HEK293 (cell line): Measurements from ENCODE around the gene SSBP3.

Source experiments
- CTCF ChIA-PET: fragments of 350-600 bp; formaldehyde crosslinking; extraction: SDS; loops from one replicate; lab custom pipeline; 2021; ENCODE audit warnings: antibody characterized with exemption; lab: Yijun Ruan, JAX
- POLR2A ChIA-PET: fragments of 300-600 bp; formaldehyde crosslinking; extraction: SDS; loops from one replicate; lab custom pipeline; 2020; ENCODE audit warnings: antibody characterized with exemption, inconsistent platforms; lab: Yijun Ruan, JAX
- H3K27ac ChIP-seq: fragments of 200-500 bp; sonication (Bioruptor generic); 2 replicates; pipeline ENCODE4 v1.5.1; 2014; ENCODE audit warnings: low read depth, low read length, control low read depth, inconsistent platforms; ENCODE audit errors: extremely low read depth
- H3K36me3 ChIP-seq, 2 experiments: fragments of 200-500 bp in 1 of 2; sonication (Bioruptor generic) in 1 of 2; 1 replicate in 1 of 2; 2 replicates in 1 of 2; pipeline ENCODE4 v1.5.1; 2014 to 2017; ENCODE audit warnings: inconsistent platforms in 2 of 2, low read length in 2 of 2; ENCODE audit not compliant: control insufficient read depth in 2 of 2, insufficient read depth in 1 of 2
- H3K4me1 ChIP-seq: fragments of 200-500 bp; sonication (Bioruptor generic); 2 replicates; pipeline ENCODE4 v1.5.1; 2014; ENCODE audit warnings: mild to moderate bottlenecking, low read length, inconsistent platforms; ENCODE audit not compliant: control insufficient read depth, insufficient read depth
- H3K4me3 ChIP-seq: 2 replicates; pipeline ENCODE4 v1.5.1; 2011; ENCODE audit warnings: low read depth, mild to moderate bottlenecking, control low read depth, low read length, moderate library complexity
- H3K9me3 ChIP-seq: fragments of 200-500 bp; sonication (Bioruptor generic); 2 replicates; pipeline ENCODE4 v1.5.1; 2014; ENCODE audit warnings: low read depth, low read length, inconsistent platforms; ENCODE audit not compliant: control insufficient read depth, insufficient read depth
- BCL11B ChIP-seq: fragments of 450-650 bp; formaldehyde crosslinking; IDR thresholded peaks from 2 replicates; pipeline ENCODE4 v1.5.1; 2016; ENCODE audit warnings: low read depth, missing biosample characterization, missing genetic modification characterization
- BCL6B ChIP-seq: fragments of 450-650 bp; formaldehyde crosslinking; IDR thresholded peaks from 2 replicates; pipeline ENCODE4 v1.5.1; 2017; ENCODE audit warnings: missing biosample characterization, missing genetic modification characterization
- MZF1 ChIP-seq: fragments of 450-650 bp; formaldehyde crosslinking; IDR thresholded peaks from 2 replicates; pipeline ENCODE4 v1.5.1; 2017; ENCODE audit warnings: missing biosample characterization, missing genetic modification characterization, borderline replicate concordance
- ZNF121 ChIP-seq: fragments of 450-650 bp; formaldehyde crosslinking; IDR thresholded peaks from 2 replicates; pipeline ENCODE4 v1.5.1; 2016; ENCODE audit warnings: missing biosample characterization, missing genetic modification characterization
- ZNF2 ChIP-seq: fragments of 450-650 bp; formaldehyde crosslinking; IDR thresholded peaks from 2 replicates; pipeline ENCODE4 v1.5.1; 2016; ENCODE audit warnings: missing biosample characterization, missing genetic modification characterization
- ZNF221 ChIP-seq: fragments of 450-650 bp; formaldehyde crosslinking; IDR thresholded peaks from 2 replicates; pipeline ENCODE4 v1.5.1; 2017; ENCODE audit warnings: missing biosample characterization, missing genetic modification characterization, borderline replicate concordance
- ZNF404 ChIP-seq: fragments of 450-650 bp; formaldehyde crosslinking; IDR thresholded peaks from 2 replicates; pipeline ENCODE4 v1.5.1; 2017; ENCODE audit warnings: missing biosample characterization, missing genetic modification characterization
- ZNF76 ChIP-seq: fragments of 450-650 bp; formaldehyde crosslinking; IDR thresholded peaks from 2 replicates; pipeline ENCODE4; 2016; ENCODE audit warnings: low read depth, missing biosample characterization, missing genetic modification characterization, borderline replicate concordance
- ZNF768 ChIP-seq: fragments of 450-650 bp; formaldehyde crosslinking; IDR thresholded peaks from 2 replicates; pipeline ENCODE4 v1.5.1; 2018; ENCODE audit warnings: missing biosample characterization, mild to moderate bottlenecking, missing genetic modification characterization
- ZNF843 ChIP-seq: fragments of 450-650 bp; formaldehyde crosslinking; IDR thresholded peaks from 2 replicates; pipeline ENCODE4 v1.5.1; 2016; ENCODE audit warnings: missing biosample characterization, missing genetic modification characterization
- TF ChIP-seq, protein P1 (sequence below): fragments of 450-650 bp; formaldehyde crosslinking; IDR thresholded peaks from 2 replicates; pipeline ENCODE4 v1.5.1; 2016; ENCODE audit warnings: missing biosample characterization, missing genetic modification characterization
- TF ChIP-seq, protein P2 (sequence below): fragments of 450-650 bp; formaldehyde crosslinking; IDR thresholded peaks from 2 replicates; pipeline ENCODE4 v1.5.1; 2017; ENCODE audit warnings: missing biosample characterization, missing genetic modification characterization

SSBP3 gene

GRCh38 chr1:54270543-54270942, 135.7 kb downstream of the SSBP3 start:
- H3K9me3 ChIP-seq, result no peaks in the 10 kb centered on the region
- H3K4me3 ChIP-seq, result no peak overlapping the region
- peaks cover 0 to 7% of the 10 kb centered on the region in 2 experiments; a peak in 1 of 3 replicates for H3K36me3 ChIP-seq
- H3K27ac ChIP-seq, result no peak overlapping the region
- POLR2A ChIA-PET, result no interaction called here
- TF ChIP-seq MZF1 (tag by site-specific recombination), result no peak
- TF ChIP-seq, all 188 proteins: peak for 0
- no peaks in the 10 kb centered on the region for H3K4me1 ChIP-seq
- CTCF ChIA-PET, result interaction anchor here (0.6 kb wide), 1 partner anchor 169 kb away, joined by 3 read pairs; no protein-coding TSS in a partner anchor

DNA sequence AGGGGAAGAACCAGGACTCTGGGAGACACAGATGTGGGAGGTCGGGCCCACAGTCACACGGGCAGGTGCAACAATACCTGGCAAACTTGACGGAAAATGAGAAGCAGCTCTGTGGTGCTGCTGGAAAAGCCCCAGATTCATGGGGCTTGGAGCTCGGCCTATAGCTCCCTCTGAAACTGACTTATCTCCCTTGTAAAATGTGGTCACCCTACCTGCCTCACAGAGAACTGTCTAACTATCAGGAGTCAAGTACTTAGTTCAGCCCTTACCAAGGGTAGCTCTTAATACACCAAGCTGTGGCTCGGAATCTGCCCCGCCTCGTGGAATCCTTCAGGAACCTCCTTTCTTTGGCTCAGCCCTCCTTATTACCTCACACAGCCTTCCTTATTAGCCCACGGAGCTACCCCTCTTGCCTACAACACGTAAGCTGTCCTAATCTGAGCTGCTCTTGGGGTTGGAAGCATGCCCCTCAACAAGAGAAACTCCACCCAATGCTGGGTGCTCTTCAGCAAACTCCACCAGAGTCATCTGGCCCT, 137.4 kb downstream of the SSBP3 start:
- TF ChIP-seq ZNF76 (tag by site-specific recombination), result no peak
- TF ChIP-seq ZNF768 (tag by site-specific recombination), result no peak
- no peak for TF ChIP-seq BCL6B
- TF ChIP-seq, protein P1, sequence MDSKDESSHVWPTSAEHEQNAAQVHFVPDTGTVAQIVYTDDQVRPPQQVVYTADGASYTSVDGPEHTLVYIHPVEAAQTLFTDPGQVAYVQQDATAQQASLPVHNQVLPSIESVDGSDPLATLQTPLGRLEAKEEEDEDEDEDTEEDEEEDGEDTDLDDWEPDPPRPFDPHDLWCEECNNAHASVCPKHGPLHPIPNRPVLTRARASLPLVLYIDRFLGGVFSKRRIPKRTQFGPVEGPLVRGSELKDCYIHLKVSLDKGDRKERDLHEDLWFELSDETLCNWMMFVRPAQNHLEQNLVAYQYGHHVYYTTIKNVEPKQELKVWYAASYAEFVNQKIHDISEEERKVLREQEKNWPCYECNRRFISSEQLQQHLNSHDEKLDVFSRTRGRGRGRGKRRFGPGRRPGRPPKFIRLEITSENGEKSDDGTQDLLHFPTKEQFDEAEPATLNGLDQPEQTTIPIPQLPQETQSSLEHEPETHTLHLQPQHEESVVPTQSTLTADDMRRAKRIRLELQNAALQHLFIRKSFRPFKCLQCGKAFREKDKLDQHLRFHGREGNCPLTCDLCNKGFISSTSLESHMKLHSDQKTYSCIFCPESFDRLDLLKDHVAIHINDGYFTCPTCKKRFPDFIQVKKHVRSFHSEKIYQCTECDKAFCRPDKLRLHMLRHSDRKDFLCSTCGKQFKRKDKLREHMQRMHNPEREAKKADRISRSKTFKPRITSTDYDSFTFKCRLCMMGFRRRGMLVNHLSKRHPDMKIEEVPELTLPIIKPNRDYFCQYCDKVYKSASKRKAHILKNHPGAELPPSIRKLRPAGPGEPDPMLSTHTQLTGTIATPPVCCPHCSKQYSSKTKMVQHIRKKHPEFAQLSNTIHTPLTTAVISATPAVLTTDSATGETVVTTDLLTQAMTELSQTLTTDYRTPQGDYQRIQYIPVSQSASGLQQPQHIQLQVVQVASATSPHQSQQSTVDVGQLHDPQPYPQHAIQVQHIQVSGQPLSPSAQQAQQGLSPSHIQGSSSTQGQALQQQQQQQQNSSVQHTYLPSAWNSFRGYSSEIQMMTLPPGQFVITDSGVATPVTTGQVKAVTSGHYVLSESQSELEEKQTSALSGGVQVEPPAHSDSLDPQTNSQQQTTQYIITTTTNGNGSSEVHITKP (tag by site-specific recombination), result 0 out of 2 replicates have a peak, but pooled peaks have one; percentile 22
- TF ChIP-seq, all 188 proteins: peak for 1
- ChIA-PET CTCF (no interaction called here), POLR2A (no interaction called here)
- no peak overlapping the region for H3K4me3 ChIP-seq
- H3K36me3 ChIP-seq, result peaks cover 0 to 7% of the 10 kb centered on the region in 2 experiments; a peak in 1 of 3 replicates
- H3K27ac ChIP-seq, result no peak overlapping the region
- no peaks in the 10 kb centered on the region for H3K4me1 ChIP-seq
- H3K9me3 ChIP-seq, result no peaks in the 10 kb centered on the region

GRCh38 chr1:54267815-54268761, 138.1 kb downstream of the SSBP3 start:
- no peak overlapping the region for H3K27ac ChIP-seq
- H3K36me3 ChIP-seq, result peaks cover 0 to 7% of the 10 kb centered on the region in 2 experiments; a peak in 1 of 3 replicates
- H3K4me1 ChIP-seq, result no peaks in the 10 kb centered on the region
- ChIA-PET POLR2A (no interaction called here), CTCF (interaction anchor here (0.6 kb wide), 1 partner anchor 121 kb away, joined by 3 read pairs; no protein-coding TSS in a partner anchor)
- H3K4me3 ChIP-seq, result no peak overlapping the region
- TF ChIP-seq ZNF2 (tag by site-specific recombination) (no peak), ZNF121 (peak; percentile 63; the same call in 1 of the 2 replicates), ZNF843 (no peak), BCL11B (tag by site-specific recombination) (no peak), ZNF404 (tag by site-specific recombination) (no peak), ZNF221 (tag by site-specific recombination) (no peak)
- TF ChIP-seq, protein P2, sequence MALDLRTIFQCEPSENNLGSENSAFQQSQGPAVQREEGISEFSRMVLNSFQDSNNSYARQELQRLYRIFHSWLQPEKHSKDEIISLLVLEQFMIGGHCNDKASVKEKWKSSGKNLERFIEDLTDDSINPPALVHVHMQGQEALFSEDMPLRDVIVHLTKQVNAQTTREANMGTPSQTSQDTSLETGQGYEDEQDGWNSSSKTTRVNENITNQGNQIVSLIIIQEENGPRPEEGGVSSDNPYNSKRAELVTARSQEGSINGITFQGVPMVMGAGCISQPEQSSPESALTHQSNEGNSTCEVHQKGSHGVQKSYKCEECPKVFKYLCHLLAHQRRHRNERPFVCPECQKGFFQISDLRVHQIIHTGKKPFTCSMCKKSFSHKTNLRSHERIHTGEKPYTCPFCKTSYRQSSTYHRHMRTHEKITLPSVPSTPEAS (tag by site-specific recombination), result no peak
- no peaks in the 10 kb centered on the region for H3K9me3 ChIP-seq
